ENCODE measurements around the gene KASH5.
"Not testable (repeated sequence)": the region's sequence is repeated elsewhere in the genome, so short reads cannot be mapped to it uniquely, and the experiment has no call there.

KASH5 gene

GRCh38 chr19:49362048-49362928 lies 25.8 kb upstream of the KASH5 start, which contains the start of gene TEAD2:
Gene TEAD2 (minus strand): TSS chr19:49362416. CDS start chr19:49360075, 2,341 bp downstream.
- no peak for DNase-seq (ENCODE audit: low read depth)

- DNase-seq (ENCODE audit: low read depth): no peak
These were observed 25.2 kb upstream of the KASH5 start for GRCh38 chr19:49362929-49363267.

- peak; percentile 99 for DNase-seq (ENCODE audit: low read depth)
These were observed 24.6 kb upstream of the KASH5 start, which contains the start of gene DKKL1 for GRCh38 chr19:49363268-49364082. Gene DKKL1 (plus strand): TSS chr19:49363877. CDS start chr19:49363999, 122 bp downstream.

- no peak for DNase-seq (ENCODE audit: low read depth)
These were observed 23.8 kb upstream of the KASH5 start for GRCh38 chr19:49364083-49364737.

GRCh38 chr19:49366110-49366509 lies 21.9 kb upstream of the KASH5 start:
- no peak for DNase-seq (ENCODE audit: low read depth)

GRCh38 chr19:49368711-49369358 lies 19.2 kb upstream of the KASH5 start:
- no peak for DNase-seq (ENCODE audit: low read depth)

- no peak for DNase-seq (ENCODE audit: low read depth)
These were observed 16.9 kb upstream of the KASH5 start for GRCh38 chr19:49371184-49371583.

- DNase-seq (ENCODE audit: low read depth): not testable (repeated sequence)
These were observed 14.9 kb upstream of the KASH5 start for GRCh38 chr19:49373174-49373573.

- DNase-seq (ENCODE audit: low read depth): no peak
These were observed 13.2 kb upstream of the KASH5 start for GRCh38 chr19:49374665-49375434.

GRCh38 chr19:49378512-49378911 lies 9.5 kb upstream of the KASH5 start:
- no peak for DNase-seq (ENCODE audit: low read depth)

GRCh38 chr19:49380391-49380790 lies 7.7 kb upstream of the KASH5 start:
- no peak for DNase-seq (ENCODE audit: low read depth)

GRCh38 chr19:49382639-49383038 lies 5.4 kb upstream of the KASH5 start:
- no peak for DNase-seq (ENCODE audit: low read depth)

GRCh38 chr19:49383599-49383998 lies 4.5 kb upstream of the KASH5 start:
- DNase-seq (ENCODE audit: low read depth): no peak

- DNase-seq (ENCODE audit: low read depth): no peak
These were observed 1.4 kb downstream of the KASH5 start for GRCh38 chr19:49389406-49389805.

GRCh38 chr19:49390131-49390928 lies 2.3 kb downstream of the KASH5 start:
- no peak for DNase-seq (ENCODE audit: low read depth)

- no peak for DNase-seq (ENCODE audit: low read depth)
These were observed 2.9 kb downstream of the KASH5 start for GRCh38 chr19:49390929-49391359.

GRCh38 chr19:49391581-49392399 lies 3.7 kb downstream of the KASH5 start:
- peak; percentile 28 for DNase-seq (ENCODE audit: low read depth)

GRCh38 chr19:49393881-49394280 lies 5.8 kb downstream of the KASH5 start:
- no peak for DNase-seq (ENCODE audit: low read depth)
